Small intestine (tissue), 16 donors: ENCODE measurements around the gene PLA2G10. TPM values are rescaled to one million over a fixed set of nuclear protein-coding genes. Genes with fewer than 3 reads are reported as not detected.
"Not testable (repeated sequence)": the region's sequence is repeated elsewhere in the genome, so short reads cannot be mapped to it uniquely, and the experiment has no call there.

Experiments used
- DNase-seq, 2 donors: peaks; one replicate each; pipeline versions ENCODE4 v3.0.0 to v3.0.0-alpha.2; 2013
- FAIRE-seq: peaks from 2 replicates; lab custom pipeline; 2012; peaks lifted over from hg19 to GRCh38; lab: Jason Lieb, UNC
- H3K27ac ChIP-seq, 3 donors: one replicate each; pipeline ENCODE4 v1.5.1; 2013; ENCODE audit warnings: low read length in 2 of 3, mild to moderate bottlenecking in 2 of 3, control low read depth in 1 of 3, inconsistent platforms in 1 of 3, low read depth in 1 of 3, moderate library complexity in 1 of 3
- H3K27me3 ChIP-seq, 3 donors: one replicate each; pipeline ENCODE4 v1.6.1; 2013; ENCODE audit warnings: low read length in 3 of 3, inconsistent platforms in 1 of 3; ENCODE audit not compliant: control insufficient read depth in 3 of 3, insufficient read depth in 3 of 3
- H3K36me3 ChIP-seq, 3 donors: one replicate each; pipeline ENCODE4 v1.6.1; 2013; ENCODE audit warnings: low read length in 3 of 3, inconsistent platforms in 1 of 3, low read depth in 1 of 3, mild to moderate bottlenecking in 1 of 3, moderate library complexity in 1 of 3; ENCODE audit not compliant: control insufficient read depth in 3 of 3, insufficient read depth in 2 of 3
- H3K4me1 ChIP-seq, 3 donors: one replicate each; pipeline ENCODE4 v1.6.1; 2013; ENCODE audit warnings: low read length in 2 of 3, inconsistent platforms in 1 of 3, low read depth in 1 of 3, mild to moderate bottlenecking in 1 of 3, moderate library complexity in 1 of 3; ENCODE audit not compliant: control insufficient read depth in 3 of 3, insufficient read depth in 2 of 3
- H3K4me3 ChIP-seq, 3 donors: one replicate each; pipeline ENCODE4 v1.5.1; 2013; ENCODE audit warnings: low read length in 3 of 3, control low read depth in 1 of 3, inconsistent platforms in 1 of 3, low read depth in 1 of 3, mild to moderate bottlenecking in 1 of 3, moderate library complexity in 1 of 3
- H3K9me3 ChIP-seq, 2 donors: one replicate each; pipeline ENCODE4 v1.6.1; 2013; ENCODE audit warnings: low read depth in 1 of 2, low read length in 1 of 2; ENCODE audit not compliant: control insufficient read depth in 2 of 2, insufficient read depth in 1 of 2
- WGBS, 3 donors: extraction: QIAGEN DNeasy Blood & Tissue Kit; methylation state at CpG; one replicate each; pipeline ENCODE4 v1.1.7; 2013; 5-methylcytosine and 5-hydroxymethylcytosine counted together
- long read RNA-seq, 10 donors: transcript quantifications; one replicate each; lab custom pipeline, GENCODE V29; 2026
- polyA plus RNA-seq, 4 donors: library from polyadenylated mRNA; stranded (reverse) in 3 of 4; unstranded in 1 of 4; fragments of 200-250 nt in 3 of 4; fragments of 120-200 nt in 1 of 4; gene quantifications; one replicate each; pipeline versions ENCODE4 v1.2.1 to v1.2.3, GENCODE V29; 2013
- donor health status: healthy with polysubstance abuse.
- donor health status: control.
- donor health status: control.
- donor health status: Bipolar disorder and iron deficiency.
- donor health status: healthy.

The PLA2G10 gene
- 1 to 10 TPM; 1.6 to 8.0 (median 6.3) TPM for polyA plus RNA-seq
- long read RNA-seq, donor 1, result 0 reads
- long read RNA-seq, donor 2, result 0 reads
- long read RNA-seq, donor 3, partial matches to known transcripts, result 5 of 5 reads
- long read RNA-seq, donor 3, other reads (novel, unspliced or antisense), result 0 of 5 reads
- long read RNA-seq, donor 4, result 0 reads
- long read RNA-seq, donor 5, result 0 reads
- long read RNA-seq, donor 6, result 0 reads
- long read RNA-seq, donor 7, result 0 reads
- long read RNA-seq, donor 8, result 0 reads
- long read RNA-seq, donor 9, result 0 reads
- long read RNA-seq, donor 10, partial matches to known transcripts, result 0 of 1 reads
- long read RNA-seq, donor 10, other reads (novel, unspliced or antisense), result 0 of 1 reads

GRCh38 chr16:14694129-14694528, at the start of gene PLA2G10:
Gene PLA2G10, minus strand, starts transcription at chr16:14694308. Its CDS starts 79 bp downstream, at chr16:14694229.
- not testable (repeated sequence) for FAIRE-seq, DNase-seq, H3K4me3 ChIP-seq, H3K27ac ChIP-seq, H3K9me3 ChIP-seq, H3K27me3 ChIP-seq, H3K36me3 ChIP-seq, H3K4me1 ChIP-seq
- WGBS, 3 donors, result no CpG with 5 or more reads among the region's 28 CpGs

DNA sequence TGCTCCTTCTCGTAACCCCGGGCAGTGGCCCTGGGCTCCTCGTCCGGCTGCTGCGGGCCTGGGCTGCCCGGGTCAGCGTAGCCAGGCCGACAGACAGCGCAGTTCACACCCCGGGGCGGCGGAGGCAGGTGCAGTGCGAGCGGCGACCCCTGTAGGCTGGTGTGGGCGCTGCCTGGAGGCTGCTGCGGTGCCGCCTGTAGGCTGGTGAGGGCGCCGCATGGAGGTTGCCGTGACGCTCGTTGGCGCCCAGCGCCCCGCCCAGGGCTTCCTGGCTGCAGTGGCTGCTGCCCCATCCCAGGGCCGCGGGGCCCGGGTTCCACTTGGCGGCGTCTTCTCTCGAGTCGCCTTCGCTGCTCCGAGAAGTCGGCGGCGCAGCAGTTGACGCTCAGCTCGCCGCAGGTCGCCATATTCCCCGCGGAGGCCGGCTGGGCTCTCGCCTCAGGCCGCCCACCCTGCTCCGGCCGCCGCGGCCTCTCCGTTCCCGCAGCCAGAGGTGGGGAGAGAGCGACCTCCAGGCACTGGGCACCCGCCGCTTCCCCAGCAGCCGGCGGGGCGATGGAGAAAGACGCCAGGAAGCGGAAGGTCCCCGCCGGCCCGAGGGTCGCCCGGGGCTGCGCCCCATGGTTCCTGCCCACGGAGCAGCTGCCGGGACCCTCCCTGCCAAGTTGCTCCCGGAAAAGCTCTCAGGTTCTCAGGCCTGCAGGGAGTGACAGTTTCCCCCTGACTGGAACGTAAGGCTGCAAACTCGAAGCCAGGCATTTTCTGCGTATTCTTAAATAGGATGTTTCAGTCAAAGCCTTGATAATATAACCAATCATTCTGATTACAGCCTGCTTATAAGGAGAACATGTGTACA, 48.4 kb upstream of the PLA2G10 start, which contains the start of gene NPIPA2:
TSS of gene NPIPA2 (plus strand) at position 261 of the 856 bp plus-strand sequence. CDS start 5,533 bp downstream, outside the sequence.
- H3K27ac ChIP-seq, H3K27me3 ChIP-seq, FAIRE-seq, DNase-seq, H3K4me3 ChIP-seq, H3K4me1 ChIP-seq, H3K9me3 ChIP-seq, H3K36me3 ChIP-seq: not testable (repeated sequence)
- WGBS, 3 donors, result no CpG with 5 or more reads among the region's 73 CpGs

- not testable (repeated sequence) for H3K9me3 ChIP-seq, H3K27ac ChIP-seq, H3K4me3 ChIP-seq, FAIRE-seq, H3K27me3 ChIP-seq, H3K36me3 ChIP-seq, DNase-seq, H3K4me1 ChIP-seq
- WGBS, 3 donors, result no CpG with 5 or more reads among the region's 11 CpGs
Observed at GRCh38 chr16:14741794-14742193, 47.7 kb upstream of the PLA2G10 start.

GRCh38 chr16:14740832-14741385, 46.8 kb upstream of the PLA2G10 start:
- H3K36me3 ChIP-seq, H3K4me1 ChIP-seq, DNase-seq, H3K4me3 ChIP-seq, FAIRE-seq, H3K27ac ChIP-seq, H3K27me3 ChIP-seq, H3K9me3 ChIP-seq: not testable (repeated sequence)
- WGBS, 3 donors, result 0 to 42% methylated on average over 1 of the region's 10 CpGs; no CpG with 5 or more reads in 1 of the 3 donors

DNA sequence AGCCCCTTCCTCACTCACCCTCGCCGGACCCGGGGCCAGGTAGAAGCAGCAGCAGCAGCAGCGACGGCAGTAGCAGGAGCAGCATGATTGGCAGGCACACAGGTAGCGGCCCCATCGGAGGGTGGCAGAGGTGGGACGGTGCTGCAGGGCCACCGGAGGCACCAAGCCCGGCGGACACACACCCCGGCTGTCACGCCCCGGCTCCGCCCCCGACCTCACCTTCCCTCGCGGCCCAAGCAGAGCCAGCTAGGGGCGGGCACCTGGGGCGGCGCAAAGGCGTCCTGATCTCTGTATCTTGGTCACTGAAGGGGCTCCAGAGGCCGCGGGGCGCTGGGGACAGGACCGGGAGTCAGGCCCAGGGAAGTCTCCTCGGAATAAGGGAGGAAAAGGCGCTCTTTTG, 39.1 kb upstream of the PLA2G10 start:
- not testable (repeated sequence) for H3K36me3 ChIP-seq, H3K27ac ChIP-seq, H3K27me3 ChIP-seq, FAIRE-seq, H3K9me3 ChIP-seq, H3K4me1 ChIP-seq, DNase-seq, H3K4me3 ChIP-seq
- WGBS, 3 donors, result no CpG with 5 or more reads among the region's 28 CpGs

DNA sequence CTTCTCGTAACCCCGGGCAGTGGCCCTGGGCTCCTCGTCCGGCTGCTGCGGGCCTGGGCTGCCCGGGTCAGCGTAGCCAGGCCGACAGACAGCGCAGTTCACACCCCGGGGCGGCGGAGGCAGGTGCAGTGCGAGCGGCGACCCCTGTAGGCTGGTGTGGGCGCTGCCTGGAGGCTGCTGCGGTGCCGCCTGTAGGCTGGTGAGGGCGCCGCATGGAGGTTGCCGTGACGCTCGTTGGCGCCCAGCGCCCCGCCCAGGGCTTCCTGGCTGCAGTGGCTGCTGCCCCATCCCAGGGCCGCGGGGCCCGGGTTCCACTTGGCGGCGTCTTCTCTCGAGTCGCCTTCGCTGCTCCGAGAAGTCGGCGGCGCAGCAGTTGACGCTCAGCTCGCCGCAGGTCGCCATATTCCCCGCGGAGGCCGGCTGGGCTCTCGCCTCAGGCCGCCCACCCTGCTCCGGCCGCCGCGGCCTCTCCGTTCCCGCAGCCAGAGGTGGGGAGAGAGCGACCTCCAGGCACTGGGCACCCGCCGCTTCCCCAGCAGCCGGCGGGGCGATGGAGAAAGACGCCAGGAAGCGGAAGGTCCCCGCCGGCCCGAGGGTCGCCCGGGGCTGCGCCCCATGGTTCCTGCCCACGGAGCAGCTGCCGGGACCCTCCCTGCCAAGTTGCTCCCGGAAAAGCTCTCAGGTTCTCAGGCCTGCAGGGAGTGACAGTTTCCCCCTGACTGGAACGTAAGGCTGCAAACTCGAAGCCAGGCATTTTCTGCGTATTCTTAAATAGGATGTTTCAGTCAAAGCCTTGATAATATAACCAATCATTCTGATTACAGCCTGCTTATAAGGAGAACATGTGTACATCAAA, 9.3 kb upstream of the PLA2G10 start, which contains the start of gene NPIPA3:
TSS of gene NPIPA3 (plus strand) at position 256 of the 856 bp plus-strand sequence. CDS start 5,533 bp downstream, outside the sequence.
- not testable (repeated sequence) for H3K4me1 ChIP-seq, H3K27ac ChIP-seq, FAIRE-seq, H3K4me3 ChIP-seq, H3K36me3 ChIP-seq, DNase-seq, H3K27me3 ChIP-seq, H3K9me3 ChIP-seq
- no CpG with 5 or more reads among the region's 73 CpGs for WGBS, 3 donors

GRCh38 chr16:14702672-14703071, 8.6 kb upstream of the PLA2G10 start:
- not testable (repeated sequence) for FAIRE-seq
- WGBS, 3 donors, result no CpG with 5 or more reads among the region's 11 CpGs

More at GRCh38 chr16:14702672-14703071, 8.6 kb upstream of the PLA2G10 start:
- H3K9me3 ChIP-seq, H3K4me1 ChIP-seq, H3K36me3 ChIP-seq, H3K27me3 ChIP-seq, DNase-seq, H3K4me3 ChIP-seq, H3K27ac ChIP-seq: not testable (repeated sequence)
